GM23338 (cell line): Measurements from ENCODE around the gene ADSS1. TPM values are rescaled to one million over a fixed set of nuclear protein-coding genes. Genes with fewer than 3 reads are reported as not detected.

Experiments
- ATAC-seq: fragments of 200-7000 bp; cut with Tn5 transposase; 3 replicates; pipeline ENCODE4 v1.9.1; 2020
- DNase-seq: peaks from one replicate; pipeline ENCODE4 v3.0.0-alpha.2; 2015; ENCODE audit warnings: low spot score
- H2AFZ ChIP-seq: fragments of 200-600 bp; sonication (generic); 2 replicates; pipeline ENCODE4 v1.8.0; 2016; ENCODE audit warnings: antibody characterized with exemption, mild to moderate bottlenecking, moderate library complexity
- H3F3A ChIP-seq: fragments of 200-600 bp; sonication (generic); replicated peaks from 2 replicates; pipeline ENCODE4 v1.8.0; 2017; ENCODE audit warnings: antibody characterized with exemption, mixed run types, low read depth
- H3K27ac ChIP-seq: fragments of 200-600 bp; sonication (generic); 2 replicates; pipeline ENCODE4 v1.6.1; 2016; ENCODE audit warnings: low read depth
- H3K27me3 ChIP-seq: fragments of 200-600 bp; sonication (generic); 2 replicates; pipeline ENCODE4 v1.8.0; 2016; ENCODE audit warnings: mild to moderate bottlenecking, mixed run types, moderate library complexity; ENCODE audit not compliant: insufficient read depth
- H3K36me3 ChIP-seq: fragments of 200-600 bp; sonication (generic); 2 replicates; pipeline ENCODE4 v1.8.0; 2016; ENCODE audit warnings: mild to moderate bottlenecking; ENCODE audit not compliant: insufficient read depth
- H3K4me1 ChIP-seq: fragments of 200-600 bp; sonication (generic); 2 replicates; pipeline ENCODE4 v1.8.0; 2016; ENCODE audit warnings: mild to moderate bottlenecking, moderate library complexity; ENCODE audit not compliant: insufficient read depth
- H3K4me2 ChIP-seq: fragments of 200-600 bp; sonication (generic); 2 replicates; pipeline ENCODE4 v1.7.1; 2017; ENCODE audit warnings: mixed run types
- H3K4me3 ChIP-seq: fragments of 200-600 bp; sonication (generic); 2 replicates; pipeline ENCODE4 v1.6.1; 2016; ENCODE audit warnings: mixed run types
- H3K79me2 ChIP-seq: fragments of 200-600 bp; sonication (generic); replicated peaks from 2 replicates; pipeline ENCODE4 v1.8.0; 2017; ENCODE audit warnings: mild to moderate bottlenecking; ENCODE audit not compliant: insufficient read depth
- H3K9me2 ChIP-seq: fragments of 200-600 bp; sonication (generic); 2 replicates; pipeline ENCODE4 v1.8.0; 2017; ENCODE audit not compliant: insufficient read depth
- H4K20me1 ChIP-seq: fragments of 200-600 bp; sonication (generic); replicated peaks from 2 replicates; pipeline ENCODE4 v1.8.0; 2017; ENCODE audit warnings: mild to moderate bottlenecking; ENCODE audit not compliant: insufficient read depth
- H3K27ac Mint-ChIP-seq: 2 replicates; pipeline ENCODE4 v1.8.0; 2020; ENCODE audit warnings: inconsistent platforms, mild to moderate bottlenecking, moderate library complexity, mixed read lengths
- H3K27me3 Mint-ChIP-seq: 3 replicates; pipeline ENCODE4 v1.8.0; 2022; ENCODE audit warnings: low read depth, mild to moderate bottlenecking, moderate library complexity, mixed read lengths, inconsistent platforms; ENCODE audit not compliant: insufficient read depth, poor library complexity
- H3K36me3 Mint-ChIP-seq: 3 replicates; pipeline ENCODE4 v1.8.0; 2021; ENCODE audit warnings: low read depth, mild to moderate bottlenecking, inconsistent platforms, moderate library complexity, mixed read lengths
- H3K4me1 Mint-ChIP-seq: 3 replicates; pipeline ENCODE4 v1.8.0; 2020; ENCODE audit warnings: mild to moderate bottlenecking, inconsistent platforms, mixed read lengths
- H3K4me3 Mint-ChIP-seq: 3 replicates; pipeline ENCODE4 v1.8.0; 2021; ENCODE audit warnings: moderate library complexity, mild to moderate bottlenecking, inconsistent platforms, mixed read lengths
- H3K9me3 Mint-ChIP-seq: 3 replicates; pipeline ENCODE4 v1.8.0; 2020; ENCODE audit warnings: moderate library complexity, mild to moderate bottlenecking, inconsistent platforms, mixed read lengths
- CREB1 ChIP-seq: fragments of 250-450 bp; sonication (Bioruptor Pico); IDR thresholded peaks from 2 replicates; pipeline ENCODE4 v1.5.0; 2020; ENCODE audit warnings: low read depth, mild to moderate bottlenecking, moderate library complexity
- EZH2 ChIP-seq: fragments of 200-600 bp; sonication (generic); IDR thresholded peaks from one replicate; pipeline ENCODE4 v1.8.0; 2017; ENCODE audit warnings: antibody characterized with exemption, mild to moderate bottlenecking, low read depth; ENCODE audit not compliant: unreplicated experiment
- EZH2phosphoT487 ChIP-seq: fragments of 200-600 bp; sonication (generic); IDR thresholded peaks from one replicate; pipeline ENCODE4 v1.8.1; 2018; ENCODE audit warnings: antibody characterized with exemption; ENCODE audit not compliant: unreplicated experiment
- JUNB ChIP-seq: IDR thresholded peaks from one replicate; pipeline ENCODE4 v1.6.1; 2016; ENCODE audit warnings: antibody characterized with exemption; ENCODE audit not compliant: unreplicated experiment
- NANOG ChIP-seq: IDR thresholded peaks from 2 replicates; pipeline ENCODE4 v1.6.1; 2016; ENCODE audit warnings: antibody characterized with exemption, borderline replicate concordance
- STAT1 ChIP-seq: IDR thresholded peaks from one replicate; pipeline ENCODE4 v1.6.1; 2016; ENCODE audit warnings: antibody characterized with exemption; ENCODE audit not compliant: unreplicated experiment
- ZNF114 ChIP-seq: fragments of 250-450 bp; sonication (Bioruptor Pico); IDR thresholded peaks from 2 replicates; pipeline ENCODE4 v1.5.0; 2020; ENCODE audit warnings: mild to moderate bottlenecking, moderate library complexity
- ZNF331 ChIP-seq: fragments of 250-450 bp; sonication (Bioruptor Pico); IDR thresholded peaks from 2 replicates; pipeline ENCODE4 v1.5.0; 2020; ENCODE audit warnings: low read depth, mild to moderate bottlenecking, moderate library complexity
- polyA plus RNA-seq: library from polyadenylated mRNA; unstranded; fragments of >200 nt; fragmentation: Nextera tagmentation; extraction: Ambion mirVana; gene quantifications from 2 replicates; pipeline ENCODE4 v1.2.1, GENCODE V29; 2016
- total RNA-seq: library from RNA; depleted of rRNA; stranded (reverse); fragments of >200 nt; shearing (Covaris generic); gene quantifications from 2 replicates; pipeline ENCODE4 v1.2.3, GENCODE V29; 2014
- TF ChIP-seq, protein P1 (sequence below), 2 experiments: fragments of 200-600 bp in 1 of 2; sonication (generic) in 1 of 2; conservative IDR thresholded peaks; 2 replicates each; pipeline versions ENCODE4 v1.5.1 to v1.6.1; 2016 to 2017; ENCODE audit warnings: antibody characterized with exemption in 2 of 2, low read depth in 2 of 2, mild to moderate bottlenecking in 2 of 2, moderate library complexity in 1 of 2
- TF ChIP-seq, protein P2 (sequence below): IDR thresholded peaks from 2 replicates; pipeline ENCODE4 v1.6.1; 2016; ENCODE audit warnings: antibody characterized with exemption

Gene ADSS1
- total and polyA plus RNA-seq, 2 experiments from 2014 or later: 9.5 to 11.6 TPM

DNA sequence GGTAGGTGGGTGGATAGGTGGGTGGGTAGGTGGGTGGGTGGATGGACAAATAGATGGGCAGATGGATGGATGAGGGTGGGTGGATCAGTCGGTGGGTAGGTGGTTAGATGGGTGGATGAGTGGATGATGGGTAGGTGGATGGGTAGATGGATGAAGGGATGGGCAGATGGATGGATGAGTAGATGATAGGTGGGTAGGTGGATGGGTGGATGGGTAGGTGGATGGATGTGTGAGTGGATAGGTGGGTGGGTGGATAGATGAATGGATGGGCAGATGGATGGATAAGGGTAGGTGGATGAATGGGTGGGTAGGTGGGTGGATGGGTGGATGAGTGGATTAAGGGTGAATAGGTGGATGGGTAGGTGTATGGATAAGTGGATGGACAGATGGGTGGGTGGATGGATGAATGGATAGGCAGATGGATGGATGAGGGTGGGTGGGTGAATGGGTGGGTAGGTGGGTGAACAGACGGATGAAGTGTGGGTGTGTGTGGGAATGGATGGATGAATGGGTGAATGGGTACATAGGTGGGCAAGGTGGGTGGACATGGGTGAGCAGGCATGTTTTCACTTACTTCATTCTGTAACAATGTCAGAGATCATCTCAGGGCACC lies 37.9 kb upstream of the ADSS1 start (continued):
- TF ChIP-seq ZNF331 (CRISPR knock-in tag) (no peak), JUNB (no peak), ZNF114 (CRISPR knock-in tag) (no peak), STAT1 (no peak), EZH2 (no peak), CREB1 (CRISPR knock-in tag) (no peak), EZH2phosphoT487 (no peak), NANOG (no peak)
- TF ChIP-seq, protein P1, sequence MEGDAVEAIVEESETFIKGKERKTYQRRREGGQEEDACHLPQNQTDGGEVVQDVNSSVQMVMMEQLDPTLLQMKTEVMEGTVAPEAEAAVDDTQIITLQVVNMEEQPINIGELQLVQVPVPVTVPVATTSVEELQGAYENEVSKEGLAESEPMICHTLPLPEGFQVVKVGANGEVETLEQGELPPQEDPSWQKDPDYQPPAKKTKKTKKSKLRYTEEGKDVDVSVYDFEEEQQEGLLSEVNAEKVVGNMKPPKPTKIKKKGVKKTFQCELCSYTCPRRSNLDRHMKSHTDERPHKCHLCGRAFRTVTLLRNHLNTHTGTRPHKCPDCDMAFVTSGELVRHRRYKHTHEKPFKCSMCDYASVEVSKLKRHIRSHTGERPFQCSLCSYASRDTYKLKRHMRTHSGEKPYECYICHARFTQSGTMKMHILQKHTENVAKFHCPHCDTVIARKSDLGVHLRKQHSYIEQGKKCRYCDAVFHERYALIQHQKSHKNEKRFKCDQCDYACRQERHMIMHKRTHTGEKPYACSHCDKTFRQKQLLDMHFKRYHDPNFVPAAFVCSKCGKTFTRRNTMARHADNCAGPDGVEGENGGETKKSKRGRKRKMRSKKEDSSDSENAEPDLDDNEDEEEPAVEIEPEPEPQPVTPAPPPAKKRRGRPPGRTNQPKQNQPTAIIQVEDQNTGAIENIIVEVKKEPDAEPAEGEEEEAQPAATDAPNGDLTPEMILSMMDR (conservative IDR thresholded peaks at IDR 0.05; ENCODE audit: low read depth in 2 of 2): no peak

DNA sequence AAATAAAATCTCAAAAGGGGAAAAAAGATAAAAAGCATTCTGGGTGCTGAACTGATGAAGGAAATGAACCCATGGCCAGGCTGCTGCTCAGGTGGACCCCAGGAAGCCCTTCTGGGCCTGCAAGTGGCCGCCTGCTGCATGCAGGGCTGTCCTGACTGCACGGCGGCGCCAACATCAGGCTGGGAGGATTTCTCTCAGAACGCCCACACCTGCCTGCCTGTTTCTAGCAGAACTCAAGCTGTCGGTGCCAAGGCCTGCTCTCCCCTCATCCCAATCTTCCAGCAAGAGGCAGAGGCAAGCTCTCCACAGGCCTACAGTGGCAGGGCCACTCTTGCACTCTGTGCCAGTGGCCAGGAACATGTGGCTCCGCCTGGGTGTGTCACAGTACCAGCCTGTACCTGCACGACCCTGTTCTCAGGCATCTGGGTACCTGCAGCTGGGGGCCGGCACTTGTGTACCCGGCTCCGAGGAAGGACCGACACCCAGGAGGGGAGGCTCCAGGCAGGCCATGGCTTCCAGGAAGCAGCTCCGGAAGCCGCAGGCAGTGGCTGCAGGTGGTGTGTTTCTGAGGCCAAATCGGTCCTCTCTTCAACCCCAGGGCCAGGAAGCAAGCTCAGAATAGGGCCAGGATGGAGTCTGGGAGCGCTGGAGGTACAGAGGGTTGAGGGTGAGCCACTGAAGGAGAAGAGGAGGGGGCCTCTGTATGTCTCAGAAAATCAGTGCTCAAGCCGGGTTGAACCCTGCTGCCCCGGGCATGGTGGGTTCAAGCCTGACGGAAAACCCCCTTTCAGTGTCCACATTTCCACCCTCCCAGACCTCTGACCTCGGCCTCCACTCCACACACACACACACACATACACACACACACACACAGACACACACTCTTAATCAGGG lies 37.2 kb upstream of the ADSS1 start:
- peaks cover 41% of the 10 kb centered on the region for H3K4me1 ChIP-seq
- H4K20me1 ChIP-seq: 0 out of 2 replicates have a peak, but pooled peaks cover 2% of the 10 kb centered on the region
- H3K36me3 ChIP-seq: no peaks in the 10 kb centered on the region
- Mint-ChIP-seq H3K9me3 (no peaks in the 10 kb centered on the region; the same call in 2 of the 3 replicates), H3K4me1 (peaks cover 41% of the 10 kb centered on the region), H3K27me3 (peaks cover 37% of the 10 kb centered on the region), H3K4me3 (no peak overlapping the region; the same call in 2 of the 3 replicates), H3K27ac (no peak overlapping the region), H3K36me3 (no peaks in the 10 kb centered on the region; the same call in 2 of the 3 replicates)
- TF ChIP-seq, protein P2, sequence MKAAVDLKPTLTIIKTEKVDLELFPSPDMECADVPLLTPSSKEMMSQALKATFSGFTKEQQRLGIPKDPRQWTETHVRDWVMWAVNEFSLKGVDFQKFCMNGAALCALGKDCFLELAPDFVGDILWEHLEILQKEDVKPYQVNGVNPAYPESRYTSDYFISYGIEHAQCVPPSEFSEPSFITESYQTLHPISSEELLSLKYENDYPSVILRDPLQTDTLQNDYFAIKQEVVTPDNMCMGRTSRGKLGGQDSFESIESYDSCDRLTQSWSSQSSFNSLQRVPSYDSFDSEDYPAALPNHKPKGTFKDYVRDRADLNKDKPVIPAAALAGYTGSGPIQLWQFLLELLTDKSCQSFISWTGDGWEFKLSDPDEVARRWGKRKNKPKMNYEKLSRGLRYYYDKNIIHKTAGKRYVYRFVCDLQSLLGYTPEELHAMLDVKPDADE: no peak
- TF ChIP-seq, protein P1 (conservative IDR thresholded peaks at IDR 0.05; ENCODE audit: low read depth in 2 of 2): 0 out of 4 replicates have a peak, but pooled peaks of 1 of the 2 experiments have one; percentile 13
- H3K27ac ChIP-seq: no peak overlapping the region
- H3K4me3 ChIP-seq: no peak overlapping the region
- DNase-seq (no peak), ATAC-seq (no peak)
- H2AFZ ChIP-seq: no peak overlapping the region
- H3K27me3 ChIP-seq: no peaks in the 10 kb centered on the region
- H3K79me2 ChIP-seq: peaks cover 22% of the 10 kb centered on the region
- peaks cover 19% of the 10 kb centered on the region for H3F3A ChIP-seq
- no peak overlapping the region for H3K4me2 ChIP-seq
- H3K9me2 ChIP-seq: no peaks in the 10 kb centered on the region
